HG03135 (cell line): ENCODE measurements around the gene KDM4B.

Experiments used
- ATAC-seq: cut with Tn5 transposase; IDR thresholded peaks from one replicate; pipeline ENCODE4 v1.9.1; 2021; ENCODE audit warnings: mild to moderate bottlenecking, moderate library complexity; ENCODE audit not compliant: unreplicated experiment

Gene KDM4B

DNA sequence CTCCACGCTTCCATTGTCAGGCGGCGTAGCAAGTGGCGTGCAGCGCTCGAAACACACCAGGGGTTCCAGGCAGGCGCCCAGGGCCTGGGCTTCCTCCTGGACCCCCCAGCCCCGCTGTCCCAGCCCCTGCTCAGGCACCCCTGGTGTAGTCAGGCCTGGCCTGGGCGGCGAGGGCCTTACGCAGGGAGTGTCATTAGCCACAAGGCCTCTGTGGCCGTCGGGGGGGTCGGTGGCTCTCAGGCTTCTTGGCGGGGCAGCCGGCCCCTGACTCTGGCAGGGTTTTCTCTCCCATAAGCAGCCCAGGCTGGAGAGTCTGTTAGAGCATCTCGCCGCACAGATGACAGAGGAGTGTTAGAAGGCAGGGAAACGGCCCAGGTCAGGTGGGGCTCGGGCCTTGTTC is 116.7 kb downstream of the KDM4B start:
- ATAC-seq, result no peak

DNA sequence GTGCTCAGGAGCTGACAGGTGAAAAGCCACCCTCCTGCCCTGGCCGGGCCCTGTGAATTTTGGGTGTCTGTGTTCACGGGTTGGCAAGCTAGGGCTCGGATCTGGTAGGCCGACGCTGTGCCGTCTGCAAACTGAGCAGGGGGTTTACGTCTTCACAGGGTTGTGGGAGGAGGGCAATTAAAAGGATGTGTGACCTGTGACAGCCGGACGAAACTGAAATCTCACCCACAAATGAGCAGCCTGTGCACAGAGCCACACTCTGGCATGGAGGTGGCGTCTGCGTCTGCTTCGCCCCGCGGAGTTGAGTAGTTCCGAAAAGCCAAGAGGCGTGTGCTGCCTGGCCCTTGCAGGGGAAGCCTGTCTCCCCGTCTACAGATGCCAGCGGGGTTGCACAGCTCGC is 117.3 kb downstream of the KDM4B start:
- no peak for ATAC-seq

DNA sequence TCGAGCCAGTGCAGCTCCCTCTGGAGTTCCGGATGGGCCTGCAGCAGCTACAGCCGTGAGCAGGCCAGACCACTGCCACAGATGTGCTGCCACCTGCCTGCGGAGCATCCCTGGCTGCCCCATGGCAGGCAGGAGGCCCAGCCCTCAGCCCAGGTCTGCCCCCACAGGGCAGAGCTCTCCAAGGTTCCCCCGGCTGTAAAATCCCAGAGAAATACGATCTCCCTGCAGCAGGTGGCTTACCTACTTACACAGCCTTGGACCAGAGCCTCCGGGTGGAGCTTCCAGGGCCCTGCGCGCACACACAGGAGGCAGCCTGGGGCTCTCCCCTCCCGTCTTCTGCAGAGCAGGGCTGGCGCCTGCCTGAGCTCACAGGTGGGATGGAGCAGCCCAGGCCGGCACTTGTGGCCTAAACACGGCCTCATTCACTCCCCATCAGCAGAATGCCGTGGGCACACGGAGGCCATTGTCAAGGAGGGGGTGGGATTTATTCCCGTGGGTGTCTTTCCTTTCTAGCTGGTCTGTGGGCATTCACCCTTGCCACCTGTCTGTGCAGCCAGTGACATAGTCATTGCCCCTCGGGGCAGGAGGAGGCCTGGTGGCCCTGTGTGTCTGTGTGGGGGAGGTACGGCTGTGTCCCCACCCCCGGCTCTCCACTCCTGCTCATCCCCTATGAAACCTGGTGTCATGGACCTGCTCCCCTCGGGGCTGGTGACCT is 118.0 kb downstream of the KDM4B start:
- ATAC-seq, result no peak

DNA sequence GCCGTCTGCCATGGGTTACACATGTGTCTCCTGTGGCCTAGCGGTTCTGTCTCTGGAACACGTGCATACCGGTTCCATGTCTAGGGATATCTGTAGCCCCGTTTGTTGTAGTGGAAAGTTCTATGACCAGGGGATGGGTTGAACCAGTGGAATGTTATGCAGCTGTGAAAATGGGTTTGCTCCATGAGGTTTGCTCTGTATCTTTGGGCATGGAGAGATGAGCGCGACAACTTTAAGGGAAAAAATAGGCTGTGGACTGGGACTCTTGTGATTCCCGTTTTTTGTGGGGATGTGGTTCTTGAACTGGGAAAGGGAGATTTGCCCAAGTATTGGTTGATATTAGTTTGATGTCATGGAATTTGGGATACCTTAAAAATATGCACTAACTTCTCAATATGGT is 120.4 kb downstream of the KDM4B start:
- ATAC-seq, result no peak

DNA sequence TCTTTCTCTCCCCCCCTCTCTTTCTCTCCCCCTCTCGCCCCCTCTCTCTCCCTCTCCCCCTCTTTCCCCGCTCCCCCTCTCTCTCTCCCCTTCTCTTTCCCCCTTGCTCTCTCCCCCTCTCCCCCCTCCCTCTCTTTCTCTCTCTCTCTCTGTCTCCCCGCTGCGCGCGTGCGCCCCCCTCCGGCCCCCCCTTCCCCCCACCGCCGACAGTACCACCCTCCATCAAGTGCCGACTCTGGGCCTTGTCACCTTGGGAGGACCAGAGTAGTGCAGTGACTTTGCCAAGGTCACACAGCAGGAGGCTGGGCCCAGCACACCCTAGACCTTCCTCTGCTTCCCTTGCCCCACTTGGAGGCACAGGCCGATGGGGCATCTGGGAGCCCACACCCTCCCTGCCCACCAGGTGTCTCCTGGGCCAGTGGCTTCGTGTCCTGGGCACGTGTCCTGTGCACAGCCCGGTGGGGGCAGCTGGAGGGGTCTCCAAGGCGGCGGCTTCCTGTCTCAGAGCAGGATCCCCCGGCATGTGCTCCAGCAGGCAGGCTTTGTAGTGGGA is 121.6 kb downstream of the KDM4B start:
- ATAC-seq, result no peak

DNA sequence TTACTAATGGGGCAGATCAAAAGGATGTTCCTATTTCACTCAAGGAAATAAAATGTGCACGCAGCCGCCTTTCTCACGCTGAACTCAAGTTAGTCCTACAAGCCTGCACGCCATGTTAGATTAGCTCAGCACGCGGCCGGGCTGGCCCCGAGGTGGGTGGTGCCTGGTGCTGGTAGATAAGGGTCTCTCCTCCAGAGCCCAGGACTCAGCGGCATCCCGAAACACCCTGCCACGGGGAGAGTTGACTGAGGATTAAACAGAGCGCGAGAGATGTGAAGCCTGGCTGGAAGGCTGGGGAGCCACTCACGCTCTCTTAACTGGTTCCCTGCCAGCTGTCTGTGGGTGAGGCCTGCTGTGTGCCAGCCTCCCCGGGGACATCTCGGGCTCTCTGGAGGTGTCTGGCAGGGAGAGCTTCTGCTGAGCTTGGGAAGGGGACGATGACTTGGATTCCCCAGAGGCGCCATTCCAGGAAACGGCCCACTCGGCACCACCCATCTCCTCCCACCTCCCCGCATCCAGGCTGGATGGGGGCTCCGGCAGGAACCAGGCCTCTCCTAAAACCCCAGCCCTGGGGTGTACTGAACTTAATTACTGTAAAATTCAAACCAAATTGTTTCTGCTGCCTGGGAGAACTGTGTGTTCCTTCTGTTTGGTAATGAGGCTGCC is 122.2 kb downstream of the KDM4B start:
- ATAC-seq, result no peak

DNA sequence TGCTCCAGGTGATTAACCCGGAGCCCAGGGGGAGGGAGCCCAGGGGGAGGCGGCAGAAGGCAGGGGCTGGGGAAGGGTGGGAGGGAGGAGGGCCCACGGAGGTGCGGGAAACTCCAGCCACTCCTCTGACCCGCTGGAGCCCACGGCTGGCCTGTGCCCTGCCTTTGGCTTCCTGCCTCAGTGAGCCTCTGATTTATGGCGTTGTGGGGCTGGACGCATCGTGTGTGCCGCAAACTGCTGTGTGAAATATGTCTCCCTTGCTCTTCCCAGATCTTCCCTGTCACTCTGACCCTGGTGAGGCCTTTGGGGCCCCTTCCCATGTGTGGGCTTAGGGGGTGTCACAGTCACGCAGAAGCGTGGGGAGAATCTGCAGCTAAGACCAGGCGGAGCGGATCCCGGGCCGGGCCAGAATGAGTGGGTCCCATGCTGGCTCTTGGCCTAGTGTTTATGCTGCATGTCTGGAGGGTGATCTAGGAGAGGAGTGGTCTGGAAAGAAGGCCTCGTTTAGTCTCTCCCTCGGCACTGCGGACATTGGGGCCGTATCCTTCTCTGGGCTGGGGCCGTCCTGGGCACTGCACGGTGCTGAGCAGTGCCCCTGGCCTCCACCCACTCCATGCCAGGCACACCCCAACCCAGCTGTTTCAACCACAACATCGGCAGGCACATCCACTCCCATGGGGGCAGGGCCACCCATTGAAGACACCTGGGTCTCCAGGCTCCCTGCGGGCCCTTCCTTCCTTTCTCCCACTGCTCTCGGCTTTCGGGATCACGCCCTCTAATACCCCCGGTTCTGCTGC is 123.0 kb downstream of the KDM4B start:
- ATAC-seq, result no peak

DNA sequence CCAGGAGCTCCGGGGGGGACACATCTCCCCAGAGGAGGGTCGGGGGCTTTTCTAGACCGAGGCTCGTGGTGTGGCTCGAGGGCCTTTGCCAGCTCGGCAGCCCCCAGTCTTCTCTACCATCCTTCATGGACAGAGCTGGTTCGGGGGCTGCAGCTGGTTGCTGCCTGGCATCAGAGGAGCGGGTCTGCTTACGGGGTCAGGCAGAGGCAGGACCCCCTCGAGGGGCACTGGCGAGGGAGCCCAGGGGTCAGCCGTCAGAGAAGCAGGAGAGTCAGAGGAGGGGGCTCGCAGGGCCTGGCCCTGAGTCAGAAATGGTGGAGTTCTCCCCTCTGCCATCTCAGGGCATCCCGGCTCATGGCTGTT is 123.5 kb downstream of the KDM4B start:
- ATAC-seq, result no peak

DNA sequence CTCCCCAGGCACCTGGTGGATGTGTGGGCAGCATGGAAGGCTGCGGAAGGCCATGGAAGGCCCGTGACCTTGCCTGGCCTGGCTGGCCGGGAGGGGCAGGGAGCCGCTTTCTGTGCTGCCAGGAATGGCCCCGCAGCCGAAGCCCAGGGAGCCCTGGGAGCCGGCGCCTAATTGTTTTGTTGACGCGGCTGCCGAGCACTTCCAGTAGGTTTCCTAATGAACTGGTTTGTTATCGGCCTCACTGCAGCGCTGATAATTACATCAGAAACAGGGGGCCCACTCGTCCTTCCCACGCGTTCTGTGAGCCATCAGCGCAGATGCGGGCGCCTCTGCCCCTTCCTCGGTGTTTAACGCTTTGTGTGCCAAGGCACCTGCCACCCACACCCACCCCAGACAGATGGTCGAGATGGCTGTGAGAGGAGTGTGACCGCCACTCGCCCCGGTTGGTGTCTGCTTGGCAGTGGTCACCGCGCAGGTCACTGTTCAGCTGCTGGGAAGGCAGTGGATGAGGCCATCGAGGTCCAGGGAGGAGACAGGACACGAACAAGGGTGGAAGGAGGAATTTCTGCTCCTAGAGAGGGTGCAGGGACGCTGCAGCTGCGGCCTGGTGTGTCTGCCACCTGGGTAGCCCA is 124.5 kb downstream of the KDM4B start:
- ATAC-seq, result no peak

DNA sequence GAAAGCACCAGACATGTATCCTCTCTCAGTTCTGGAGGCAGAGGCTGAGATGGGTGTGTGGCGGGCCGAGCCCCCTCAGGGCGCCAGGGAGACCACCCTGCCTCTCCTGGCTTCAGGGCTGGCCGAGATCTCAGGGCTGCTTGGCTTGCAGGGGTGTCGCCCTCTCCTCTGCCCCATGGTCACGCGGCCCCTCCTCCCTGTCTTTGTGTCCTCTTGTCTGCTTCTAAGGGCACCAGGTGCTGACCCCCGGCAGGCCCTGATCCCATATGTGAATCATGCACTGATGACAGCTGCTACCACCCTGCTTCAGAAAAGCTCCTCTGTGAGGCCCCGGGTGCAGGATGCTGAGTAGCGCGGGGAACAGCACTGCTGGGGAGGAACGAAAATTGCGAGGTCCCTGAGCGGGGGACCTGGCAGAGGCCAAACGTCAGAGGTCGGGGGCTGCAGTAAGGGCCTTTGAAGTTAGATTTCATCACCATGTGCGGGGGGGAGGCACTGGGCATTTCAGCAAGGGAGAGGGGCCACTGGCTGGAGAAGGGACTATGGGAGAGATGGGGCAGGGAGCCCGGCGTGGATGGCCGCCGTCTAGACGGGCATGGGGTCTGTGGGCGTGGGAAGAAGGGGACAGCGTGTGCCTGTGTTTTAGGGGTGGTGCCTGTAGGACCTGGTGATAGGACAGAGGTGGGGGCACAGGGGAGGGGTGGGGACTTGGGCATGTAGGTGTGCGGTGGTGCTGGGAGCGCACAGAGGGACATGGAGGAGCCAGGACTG is 125.2 kb downstream of the KDM4B start:
- ATAC-seq, result no peak

DNA sequence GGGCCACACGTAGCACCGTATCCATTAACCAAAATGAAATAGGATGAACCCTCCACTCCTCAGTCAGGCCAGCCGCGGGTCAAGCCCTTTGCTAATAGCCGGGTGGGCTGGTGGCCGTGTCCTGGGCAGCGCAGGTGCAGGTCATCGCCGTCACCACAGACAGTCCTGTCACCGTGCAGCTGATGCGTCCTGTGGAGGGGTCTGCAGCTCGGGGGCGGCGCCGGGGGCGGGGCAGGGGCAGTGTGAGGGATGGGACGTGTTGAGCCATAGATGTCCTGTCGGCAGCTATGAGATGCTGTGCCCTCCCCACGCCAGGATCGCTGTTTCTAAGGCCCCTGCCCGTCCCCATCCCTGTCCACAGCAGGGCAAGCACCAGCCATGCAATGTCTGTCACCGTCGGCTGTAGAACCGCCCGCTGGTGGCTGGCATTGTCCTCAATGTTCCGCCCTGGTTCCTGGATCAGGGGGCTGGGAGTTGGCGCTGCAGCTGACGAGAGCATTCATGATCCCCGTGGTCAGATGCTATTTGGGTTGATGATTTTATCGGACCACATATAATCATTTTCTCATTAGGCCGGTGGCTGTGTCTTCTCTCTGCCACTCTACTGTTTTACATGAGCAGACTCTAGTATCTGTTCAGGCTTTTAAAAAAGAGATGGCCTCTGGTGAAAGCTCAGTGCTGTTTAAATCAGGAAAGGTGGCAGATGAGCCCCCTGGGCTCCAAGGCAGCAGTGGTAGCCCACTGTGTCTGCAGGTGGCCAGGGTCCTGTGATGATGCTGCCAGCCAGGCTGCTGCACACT is 126.1 kb downstream of the KDM4B start:
- no peak for ATAC-seq

DNA sequence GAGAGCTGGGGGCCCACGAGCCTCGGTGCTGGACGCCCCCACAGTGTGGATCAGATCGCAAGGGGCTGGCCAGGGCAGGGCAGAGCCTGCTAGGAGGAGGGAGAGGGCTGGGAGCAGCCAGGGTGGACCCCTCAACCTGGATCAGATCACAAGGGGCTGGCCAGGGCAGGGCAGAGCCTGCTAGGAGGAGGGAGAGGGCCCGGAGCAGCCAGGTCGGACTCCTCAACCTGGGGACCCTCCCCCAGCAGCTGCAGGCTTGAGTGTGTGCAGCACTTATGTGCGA is 126.6 kb downstream of the KDM4B start:
- no peak for ATAC-seq

DNA sequence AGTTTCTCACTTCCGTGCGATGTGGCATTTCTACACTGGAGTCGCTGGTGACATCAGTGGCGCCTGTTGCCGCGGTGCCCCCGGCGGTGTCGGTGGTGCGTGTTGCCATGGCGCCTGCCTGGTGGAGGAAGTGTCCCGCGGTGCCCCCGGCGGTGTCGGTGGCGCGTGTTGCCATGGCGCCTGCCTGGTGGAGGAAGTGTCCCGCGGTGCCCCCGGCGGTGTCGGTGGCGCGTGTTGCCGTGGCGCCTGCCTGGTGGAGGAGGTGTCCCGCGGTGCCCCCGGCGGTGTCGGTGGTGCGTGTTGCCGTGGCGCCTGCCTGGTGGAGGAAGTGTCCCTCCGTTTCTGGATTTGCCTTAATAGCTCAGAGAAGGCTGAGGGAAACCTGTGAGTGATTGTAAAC is 127.6 kb downstream of the KDM4B start:
- ATAC-seq, result no peak

DNA sequence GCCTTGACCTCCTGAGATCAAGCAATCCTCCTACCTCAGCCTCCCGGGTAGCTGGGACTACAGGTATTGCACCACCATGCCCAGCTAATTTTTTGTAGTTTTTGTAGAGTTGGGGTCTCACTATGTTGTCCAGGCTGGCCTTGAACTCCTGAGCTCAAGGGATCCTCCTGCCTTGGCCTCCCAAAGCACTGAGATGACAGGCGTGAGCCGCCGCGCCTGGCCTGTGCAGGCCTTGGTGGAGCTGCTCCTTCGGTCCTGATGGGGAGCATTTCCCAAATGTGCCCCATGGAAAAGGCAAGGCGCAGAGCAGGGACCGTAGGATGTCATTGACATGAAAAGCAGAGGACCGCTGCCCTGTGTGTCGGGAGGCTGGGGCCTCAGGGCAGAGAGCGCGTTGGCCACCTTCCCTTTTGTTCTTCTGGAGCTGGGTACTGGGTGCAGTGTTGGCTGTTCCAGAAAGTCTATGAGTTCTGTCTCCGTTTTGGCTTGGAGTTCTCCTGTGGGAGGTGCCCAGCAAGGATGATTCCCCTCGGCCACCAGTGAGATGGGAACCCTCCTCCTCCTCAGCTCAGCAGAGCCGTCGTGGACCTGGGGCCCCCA is 128.5 kb downstream of the KDM4B start:
- ATAC-seq, result no peak

DNA sequence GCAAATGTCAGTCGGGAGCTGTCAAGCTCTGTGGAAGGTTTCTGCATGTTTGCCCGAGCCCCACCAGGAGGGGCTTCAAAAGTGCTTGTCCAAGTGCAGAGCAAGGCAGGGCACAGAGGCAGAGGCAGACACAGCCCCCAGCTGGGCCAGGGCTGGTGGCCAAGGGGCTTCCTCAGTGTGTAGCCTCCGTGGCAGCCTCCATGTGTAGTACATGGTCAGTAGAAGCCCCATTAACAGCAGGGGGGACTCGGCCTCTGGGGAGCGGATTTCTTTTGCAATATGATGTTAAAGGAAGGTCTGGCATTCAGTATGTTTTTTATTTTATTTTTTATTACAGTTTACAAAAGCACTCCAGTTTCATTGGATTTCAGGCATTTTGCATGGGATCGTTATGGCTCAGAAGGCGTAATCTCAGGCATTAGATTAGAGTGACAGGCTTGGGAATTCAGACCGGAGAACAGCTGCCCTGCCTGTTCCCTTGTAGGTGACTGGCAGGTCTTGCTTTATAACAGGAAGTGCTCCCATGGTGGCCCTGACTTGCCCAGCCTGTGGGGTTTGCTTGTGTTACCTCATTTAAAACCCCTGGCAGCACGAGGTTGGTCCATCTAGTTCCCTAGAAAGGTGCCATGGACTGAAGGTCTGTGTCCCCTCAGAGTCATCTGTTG is 129.2 kb downstream of the KDM4B start:
- no peak for ATAC-seq

DNA sequence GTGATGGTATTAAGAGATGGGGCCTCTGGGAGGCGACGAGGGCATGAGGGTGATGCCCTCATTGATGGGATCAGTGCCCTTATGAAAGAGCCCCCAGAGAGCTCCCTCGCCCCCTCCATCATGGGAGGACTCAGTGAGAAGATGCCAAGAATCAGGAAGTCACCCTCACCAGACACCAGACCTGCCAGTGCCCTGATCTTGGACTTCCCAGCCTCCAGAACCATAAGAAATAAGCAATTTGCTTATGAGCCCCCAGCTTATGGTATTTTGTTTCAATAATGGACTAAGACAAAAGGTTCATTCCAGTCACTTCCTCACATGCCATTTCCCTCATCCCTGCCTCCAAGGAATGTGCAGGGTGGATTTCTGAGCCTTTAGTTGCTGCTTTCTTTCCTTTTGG is 129.7 kb downstream of the KDM4B start:
- no peak for ATAC-seq

DNA sequence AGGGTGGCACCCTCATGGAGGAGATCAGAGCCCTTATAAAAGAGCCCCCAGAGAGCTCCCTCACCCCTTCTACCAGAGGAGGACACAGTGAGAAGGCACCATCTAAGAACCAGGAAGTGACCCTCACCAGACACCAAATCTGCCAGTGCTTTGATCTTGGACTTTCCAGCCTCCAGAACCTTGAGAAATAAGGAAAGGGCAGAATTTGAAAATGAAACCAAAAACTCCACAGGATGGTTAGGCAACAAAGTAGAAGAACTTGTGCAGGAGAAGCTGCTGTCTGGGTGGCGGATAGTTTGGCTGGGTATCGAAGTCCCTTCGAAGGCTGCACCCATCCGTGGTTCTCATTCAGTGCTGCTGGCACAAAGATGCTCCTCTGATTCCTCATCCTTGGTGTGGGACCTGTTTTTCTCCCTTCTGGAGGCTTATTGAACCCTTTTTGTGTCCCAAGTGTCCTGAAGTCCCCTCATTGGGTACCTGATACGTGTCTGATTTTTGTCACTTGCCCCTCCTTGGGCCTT is 130.8 kb downstream of the KDM4B start:
- no peak for ATAC-seq

DNA sequence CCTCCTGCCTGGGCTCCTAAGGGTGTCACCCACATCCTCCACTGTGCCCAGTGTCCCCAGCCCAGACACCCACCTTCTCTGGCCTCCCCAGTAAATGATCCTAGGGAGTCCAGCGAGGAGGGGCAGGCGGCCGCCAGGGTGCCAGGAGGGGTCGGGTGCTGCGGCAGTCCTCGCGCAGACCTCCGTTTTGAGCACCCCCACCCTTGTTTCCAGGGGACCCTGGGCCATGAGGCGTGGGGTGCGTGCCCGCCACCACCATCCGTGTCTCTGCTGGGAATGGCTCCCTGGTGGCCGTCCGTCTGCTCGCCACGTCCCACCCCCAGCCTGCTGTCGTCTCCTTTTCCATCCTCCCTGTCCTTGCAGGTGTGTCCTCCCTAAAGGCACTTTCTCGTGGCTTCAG is 133.0 kb downstream of the KDM4B start:
- ATAC-seq, result no peak

DNA sequence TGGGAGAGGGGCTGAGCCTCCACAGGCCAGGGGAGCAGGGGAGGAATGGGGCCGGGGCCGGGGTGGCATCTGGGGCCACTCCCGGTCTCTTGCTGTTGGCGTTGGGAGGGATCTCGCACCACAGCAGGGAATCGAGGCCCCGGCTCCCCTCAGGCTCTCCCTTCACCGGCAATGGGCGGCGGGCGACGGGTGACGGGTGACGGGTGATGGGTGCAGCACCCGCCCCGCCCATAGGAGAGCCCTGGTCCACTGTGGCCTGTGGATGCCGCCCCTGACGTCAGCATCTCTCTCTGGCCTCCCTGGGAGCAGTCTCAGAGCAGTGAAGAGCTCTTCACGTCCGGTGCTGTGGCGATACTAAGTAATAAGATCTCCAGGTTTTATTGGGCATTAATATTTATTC is 133.6 kb downstream of the KDM4B start:
- ATAC-seq, result no peak
